ENCODE data around the gene ACTR6. TPM values are rescaled to one million over a fixed set of nuclear protein-coding genes. Genes with fewer than 3 reads are reported as not detected.

The ACTR6 gene
- 29.8 TPM for polyA plus RNA-seq

DNA sequence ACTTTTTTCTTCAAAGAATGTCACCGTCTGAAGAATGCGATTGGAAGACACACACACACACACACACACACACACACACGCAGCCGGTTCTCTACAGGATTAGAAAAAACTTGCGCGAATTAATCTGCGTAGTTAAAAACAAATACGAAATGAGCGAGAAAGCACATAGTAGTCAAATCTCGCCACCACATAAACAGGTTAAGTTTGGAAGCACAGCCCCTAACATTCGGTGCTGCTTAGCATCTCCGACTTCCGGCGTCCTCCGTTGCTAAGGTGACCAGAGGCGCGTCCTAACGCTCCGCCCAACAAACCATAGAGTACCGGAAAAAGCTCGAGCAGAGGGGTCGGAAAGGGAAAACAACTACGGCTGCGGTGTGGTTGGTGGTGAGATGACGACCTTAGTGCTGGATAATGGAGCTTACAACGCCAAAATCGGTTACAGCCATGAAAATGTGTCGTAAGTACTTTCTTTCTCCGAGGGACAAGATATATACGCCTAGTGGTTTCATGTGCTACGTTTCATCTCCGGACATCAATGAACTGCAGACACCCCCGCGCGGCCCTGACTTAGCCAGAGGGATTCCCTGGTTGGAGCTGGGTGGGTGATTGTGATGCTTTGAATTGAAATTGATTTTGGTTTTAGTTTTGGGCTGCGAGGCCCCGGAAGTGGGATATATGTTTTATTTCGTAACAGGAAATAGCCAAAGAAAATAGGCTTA is at the start of gene ACTR6:
ACTR6 (plus strand) TSS at position 353 of the 719 bp plus-strand sequence; CDS start at position 390, 37 bp downstream.
- H3K27ac Mint-ChIP-seq = peak within 1 kb of the TSS; percentile 62 to 98 (median 93)

DNA sequence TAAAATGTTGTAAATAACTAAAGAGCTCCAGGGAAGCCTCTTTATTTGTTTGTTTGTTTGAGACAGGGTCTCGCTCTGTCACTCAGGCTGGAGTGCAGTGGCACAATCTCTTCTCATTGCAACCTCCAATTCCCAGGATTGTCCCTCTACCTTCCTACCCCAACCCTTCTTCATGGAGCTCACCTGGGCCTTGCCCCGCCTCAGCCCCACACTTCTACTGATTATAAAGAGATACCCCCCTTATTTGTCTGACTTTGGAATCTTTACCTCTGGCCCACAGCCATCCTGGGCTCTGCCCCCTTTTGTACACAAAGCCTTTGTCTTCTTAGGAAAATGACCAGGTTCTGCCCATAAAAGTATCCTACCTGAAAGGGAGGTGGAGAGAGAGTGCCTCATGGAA is 48.8 kb upstream of the ACTR6 start:
- Mint-ChIP-seq H3K4me1 (peaks cover 0 to 5% (median 1%) of the 10 kb centered on the region in 3 donors), H3K36me3 (peaks cover 1% of the 10 kb centered on the region), H3K4me3 (no peak overlapping the region), H3K9me3 (no peaks in the 10 kb centered on the region), H3K27ac (no peak overlapping the region), H3K27me3 (no peaks in the 10 kb centered on the region)

More for the DNA sequence above, at the start of gene ACTR6:
- H3K4me1 Mint-ChIP-seq = peaks cover 6 to 27% (median 19%) of the 10 kb centered on the region in 3 donors
- no peaks in the 10 kb centered on the region for H3K27me3 Mint-ChIP-seq
- peaks cover 4% of the 10 kb centered on the region for H3K36me3 Mint-ChIP-seq
- no peaks in the 10 kb centered on the region for H3K9me3 Mint-ChIP-seq
- H3K4me3 Mint-ChIP-seq = peak within 1 kb of the TSS; percentile 89 to 98 (median 95)

DNA sequence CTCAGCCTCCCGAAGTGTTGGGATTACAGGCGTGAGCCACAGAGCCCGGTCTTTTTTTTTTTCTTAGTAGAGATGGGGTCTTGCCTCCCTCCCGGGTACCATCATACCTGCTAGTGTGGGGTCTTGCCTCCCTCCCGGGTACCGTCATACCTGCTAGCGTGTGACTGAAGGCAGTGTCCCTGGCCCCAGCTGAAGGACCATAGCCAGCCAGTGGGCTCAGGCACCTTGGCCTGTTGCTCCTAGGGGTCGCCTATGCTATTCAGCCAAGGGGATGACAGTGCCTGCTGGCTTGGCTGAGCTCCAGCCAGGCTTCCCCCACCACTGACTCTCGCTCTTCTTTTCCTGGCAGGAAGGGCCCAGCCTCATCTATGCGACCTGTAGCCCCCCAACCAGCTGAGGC is 47.5 kb upstream of the ACTR6 start:
- no peaks in the 10 kb centered on the region for H3K27me3 Mint-ChIP-seq
- no peaks in the 10 kb centered on the region for H3K9me3 Mint-ChIP-seq
- no peak overlapping the region for H3K4me3 Mint-ChIP-seq
- peaks cover 3% of the 10 kb centered on the region for H3K36me3 Mint-ChIP-seq
- H3K27ac Mint-ChIP-seq = no peak overlapping the region
- H3K4me1 Mint-ChIP-seq = peaks cover 0 to 5% (median 1%) of the 10 kb centered on the region in 3 donors

DNA sequence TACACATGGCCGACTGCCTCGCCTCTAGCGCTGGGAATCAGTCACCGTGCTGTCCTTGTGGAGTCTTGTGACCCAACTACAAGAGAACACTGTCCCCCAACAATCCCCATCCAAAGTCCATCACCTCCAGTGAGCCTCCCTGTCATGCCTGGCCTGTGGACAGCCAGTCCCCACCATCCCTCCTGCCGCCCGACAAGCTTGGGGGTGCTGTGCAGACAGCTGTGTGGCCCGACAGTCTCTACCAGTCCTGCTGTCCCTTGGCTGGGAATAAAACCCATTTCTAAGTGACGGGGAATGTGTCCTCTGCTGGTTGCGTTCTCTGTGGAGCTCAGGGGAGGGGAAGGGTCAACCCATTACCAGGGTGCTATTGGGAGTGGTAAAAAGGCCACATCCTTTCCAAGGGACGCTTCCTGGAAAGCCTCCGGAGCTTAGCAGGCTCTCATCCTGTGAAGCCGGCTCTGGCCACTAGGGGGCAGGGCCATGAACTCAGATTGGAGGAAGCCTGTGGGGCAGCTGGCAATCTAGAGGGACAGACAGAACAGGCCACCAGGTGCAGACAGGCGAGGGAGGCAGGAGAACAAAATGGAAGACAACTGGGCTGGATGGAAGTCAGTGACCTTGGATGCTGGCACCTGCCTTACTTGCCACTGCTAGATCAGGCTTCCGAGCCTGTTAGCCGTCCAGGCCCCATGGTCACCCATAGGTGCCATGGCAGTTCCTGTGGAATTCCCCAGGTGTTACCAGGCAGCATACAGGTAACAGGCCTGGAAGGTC is 46.0 kb upstream of the ACTR6 start:
- Mint-ChIP-seq H3K9me3 (no peaks in the 10 kb centered on the region), H3K27ac (peak overlapping the region in 1 of 3 donors; percentile 10), H3K4me1 (peaks cover 0 to 5% (median 1%) of the 10 kb centered on the region in 3 donors), H3K27me3 (no peaks in the 10 kb centered on the region), H3K4me3 (no peak overlapping the region), H3K36me3 (peaks cover 3% of the 10 kb centered on the region)

DNA sequence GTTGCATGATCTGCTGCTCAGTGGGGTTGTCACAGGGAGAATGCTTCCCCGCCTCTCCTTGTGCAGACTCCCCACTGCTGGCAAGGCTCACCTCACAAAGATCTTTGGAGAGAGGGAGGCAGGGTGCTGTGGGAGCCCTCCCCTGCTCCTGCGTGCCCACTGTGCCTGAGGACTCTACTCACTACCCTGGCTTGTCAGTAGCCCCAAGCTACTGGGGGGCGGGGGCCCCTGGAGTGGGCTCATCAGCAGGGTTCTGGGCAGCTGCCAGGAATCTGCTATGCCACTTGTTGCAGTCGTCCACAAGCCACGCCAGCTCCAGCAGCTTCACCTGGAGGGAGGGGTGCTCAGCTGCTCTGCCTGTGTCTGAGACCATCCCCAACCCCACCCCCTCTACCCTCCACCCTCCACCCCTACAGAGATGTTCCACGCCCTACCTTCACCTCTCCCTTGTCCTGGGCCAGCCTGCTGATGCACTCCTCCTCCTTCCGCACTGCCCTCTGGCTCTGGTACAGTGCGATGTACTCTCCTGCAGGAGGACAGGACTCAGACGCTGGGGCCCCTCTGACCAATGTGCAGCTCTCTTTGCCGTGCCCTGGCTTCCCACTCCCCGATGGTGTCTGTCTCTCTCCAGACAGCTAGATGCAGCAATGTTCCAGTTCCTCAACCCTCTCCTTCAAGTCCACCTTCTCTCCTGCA is 43.7 kb upstream of the ACTR6 start:
- Mint-ChIP-seq H3K36me3 (peaks cover 2% of the 10 kb centered on the region), H3K27ac (no peak overlapping the region), H3K4me1 (peaks cover 0 to 7% (median 1%) of the 10 kb centered on the region in 3 donors), H3K9me3 (no peaks in the 10 kb centered on the region), H3K27me3 (no peaks in the 10 kb centered on the region), H3K4me3 (no peak overlapping the region)

DNA sequence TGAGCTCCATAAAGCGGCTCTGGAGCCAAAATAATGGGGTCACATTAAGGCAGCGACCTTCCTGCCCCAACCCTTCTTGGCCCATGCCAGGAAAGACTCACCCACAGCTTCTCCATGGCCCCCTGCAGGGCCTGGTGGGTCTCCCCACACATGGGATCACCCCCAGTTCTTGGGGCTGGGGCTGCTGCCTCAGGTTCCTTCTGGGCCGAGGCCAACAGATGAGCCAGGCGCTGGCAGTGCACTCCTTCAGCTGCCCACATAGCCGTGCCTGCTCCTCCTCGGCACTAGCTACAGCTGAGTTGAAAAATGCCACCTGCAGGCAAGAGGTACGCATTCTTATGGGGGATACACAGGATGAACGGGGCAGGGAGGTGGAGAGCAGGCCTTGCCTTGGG is 43.2 kb upstream of the ACTR6 start:
- H3K36me3 Mint-ChIP-seq = peaks cover 2% of the 10 kb centered on the region
- no peaks in the 10 kb centered on the region for H3K27me3 Mint-ChIP-seq
- no peak overlapping the region for H3K4me3 Mint-ChIP-seq
- peak overlapping the region in 1 of 3 donors; percentile 59 for H3K27ac Mint-ChIP-seq
- peaks cover 0 to 7% (median 1%) of the 10 kb centered on the region in 3 donors for H3K4me1 Mint-ChIP-seq
- no peaks in the 10 kb centered on the region for H3K9me3 Mint-ChIP-seq

DNA sequence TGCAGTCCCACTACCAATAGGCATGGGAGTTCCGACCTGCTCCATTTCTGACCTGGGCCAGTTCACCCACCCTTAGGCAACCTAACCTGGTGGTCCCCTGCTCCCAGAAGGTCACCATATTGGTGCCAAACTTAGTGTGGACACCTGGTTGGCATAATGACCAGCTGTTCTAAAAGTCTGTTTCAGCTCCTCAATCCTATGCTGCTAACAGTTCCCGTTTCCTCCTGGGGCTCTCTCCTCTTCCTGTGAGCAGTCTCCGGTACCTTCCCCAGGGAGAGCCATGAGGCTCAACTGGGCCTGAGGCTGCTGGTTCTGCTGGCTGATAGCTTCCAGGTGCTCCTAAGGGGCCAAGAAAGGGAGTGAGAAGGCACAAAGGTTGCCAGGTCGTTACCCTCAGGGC is 42.1 kb upstream of the ACTR6 start:
- H3K4me3 Mint-ChIP-seq = no peak overlapping the region
- no peak overlapping the region for H3K27ac Mint-ChIP-seq
- H3K9me3 Mint-ChIP-seq = no peaks in the 10 kb centered on the region
- peaks cover 2% of the 10 kb centered on the region for H3K36me3 Mint-ChIP-seq
- peaks cover 1 to 8% (median 5%) of the 10 kb centered on the region in 3 donors for H3K4me1 Mint-ChIP-seq
- H3K27me3 Mint-ChIP-seq = no peaks in the 10 kb centered on the region

DNA sequence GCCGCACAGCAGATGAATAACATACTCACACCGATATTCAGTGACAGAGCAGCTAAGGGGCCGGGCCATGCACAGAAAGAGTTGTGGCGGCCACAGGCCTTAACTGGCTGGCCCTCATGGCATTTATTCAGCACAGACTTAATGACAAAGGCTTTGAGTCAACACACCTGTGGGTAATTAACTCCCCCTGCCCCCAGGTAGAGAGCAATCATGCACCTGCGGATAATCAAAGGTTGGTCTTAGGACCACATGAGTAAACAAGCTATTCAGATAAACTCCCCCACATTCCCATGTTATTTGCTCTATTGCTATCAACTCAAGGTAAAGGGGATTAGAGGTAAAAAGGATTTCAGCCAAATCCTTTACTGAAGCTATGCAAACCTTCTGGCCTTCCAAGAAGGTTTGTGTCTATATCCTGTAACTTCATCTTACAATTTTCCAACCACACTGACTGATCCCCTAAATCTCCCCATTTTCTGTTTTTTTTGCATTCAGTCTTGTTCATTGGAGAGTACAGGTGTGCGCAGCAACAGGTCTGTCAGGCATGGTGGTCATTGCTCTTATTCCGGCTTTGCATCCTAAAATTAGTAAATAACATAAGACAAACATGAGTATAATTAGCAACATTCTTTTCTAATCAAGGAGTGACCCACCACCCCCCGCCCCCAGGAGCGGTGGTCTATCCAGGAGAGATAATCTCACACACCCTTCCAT is 41.1 kb upstream of the ACTR6 start:
- H3K27me3 Mint-ChIP-seq = no peaks in the 10 kb centered on the region
- peaks cover 2% of the 10 kb centered on the region for H3K36me3 Mint-ChIP-seq
- no peak overlapping the region for H3K4me3 Mint-ChIP-seq
- no peak overlapping the region for H3K27ac Mint-ChIP-seq
- no peaks in the 10 kb centered on the region for H3K9me3 Mint-ChIP-seq
- peaks cover 8 to 14% (median 14%) of the 10 kb centered on the region in 3 donors for H3K4me1 Mint-ChIP-seq

DNA sequence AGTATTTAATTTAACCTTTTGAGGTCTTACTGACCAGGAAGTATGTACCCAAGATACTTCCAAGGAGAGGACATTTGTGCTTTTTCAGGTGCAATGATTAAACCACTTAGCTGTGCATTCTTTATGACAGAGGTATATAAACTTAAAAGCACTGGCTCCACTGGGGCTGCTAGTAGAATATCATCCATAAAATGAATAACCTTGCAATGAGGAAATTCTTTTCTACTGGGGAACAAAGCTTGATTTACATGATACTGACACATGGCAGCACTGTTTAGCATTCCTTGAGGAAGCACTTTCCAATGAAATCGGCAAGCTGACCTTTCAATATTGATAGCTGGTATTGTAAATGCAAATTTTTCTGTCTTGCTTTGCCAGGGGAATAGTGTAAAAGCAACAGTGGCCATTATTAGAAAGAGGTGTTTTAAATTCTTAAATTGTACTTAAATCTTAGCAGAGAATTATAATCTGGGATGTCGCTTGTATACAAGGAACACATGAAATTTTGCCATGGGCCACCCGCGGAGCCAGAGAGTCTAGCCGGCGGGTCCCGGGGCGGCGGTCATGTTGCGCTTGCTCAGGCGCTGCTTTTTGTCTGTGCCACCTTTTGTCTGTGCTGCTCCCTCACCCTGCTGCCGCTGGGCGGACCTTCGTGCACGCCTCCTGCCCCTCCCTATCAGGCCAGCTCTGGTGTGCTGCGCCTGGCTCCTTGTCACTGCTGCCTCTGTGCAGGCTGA is 37.0 kb upstream of the ACTR6 start:
- no peaks in the 10 kb centered on the region for H3K27me3 Mint-ChIP-seq
- peaks cover 5% of the 10 kb centered on the region for H3K36me3 Mint-ChIP-seq
- H3K4me1 Mint-ChIP-seq = peaks cover 8 to 13% (median 11%) of the 10 kb centered on the region in 3 donors
- peak overlapping the region; percentile 31 to 90 (median 68) for H3K4me3 Mint-ChIP-seq
- H3K27ac Mint-ChIP-seq = no peak overlapping the region
- no peaks in the 10 kb centered on the region for H3K9me3 Mint-ChIP-seq

DNA sequence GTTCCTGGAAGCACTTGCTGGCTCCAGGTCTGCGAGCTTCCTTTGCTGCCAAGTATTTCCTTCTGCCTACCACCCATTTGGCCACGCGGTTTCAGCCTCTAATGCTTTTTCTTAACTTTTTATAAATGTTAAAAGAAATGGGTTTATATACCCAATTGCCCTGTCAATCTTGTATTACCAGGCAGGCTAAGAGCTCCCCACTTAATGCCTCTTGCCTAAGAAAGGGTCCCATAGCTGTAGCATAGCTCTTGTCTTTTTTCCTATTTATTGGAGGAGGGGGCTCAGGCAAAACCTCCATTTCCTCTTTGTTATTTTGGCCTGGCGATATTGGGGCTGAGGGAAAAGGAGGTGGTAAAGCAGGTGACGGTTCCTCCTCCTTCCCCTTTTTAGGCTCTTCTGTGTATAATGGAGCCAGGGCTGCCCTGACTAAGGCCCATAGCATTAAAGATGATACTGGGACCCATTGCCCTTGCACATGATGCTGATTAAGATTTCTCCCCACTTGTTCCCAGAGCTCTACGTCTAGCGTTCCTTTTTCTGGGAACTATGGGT is 36.4 kb upstream of the ACTR6 start:
- Mint-ChIP-seq H3K27me3 (no peaks in the 10 kb centered on the region), H3K36me3 (peaks cover 10% of the 10 kb centered on the region), H3K4me3 (peak overlapping the region; percentile 31 to 90 (median 68)), H3K9me3 (no peaks in the 10 kb centered on the region), H3K27ac (no peak overlapping the region), H3K4me1 (peaks cover 8 to 13% (median 11%) of the 10 kb centered on the region in 3 donors)

DNA sequence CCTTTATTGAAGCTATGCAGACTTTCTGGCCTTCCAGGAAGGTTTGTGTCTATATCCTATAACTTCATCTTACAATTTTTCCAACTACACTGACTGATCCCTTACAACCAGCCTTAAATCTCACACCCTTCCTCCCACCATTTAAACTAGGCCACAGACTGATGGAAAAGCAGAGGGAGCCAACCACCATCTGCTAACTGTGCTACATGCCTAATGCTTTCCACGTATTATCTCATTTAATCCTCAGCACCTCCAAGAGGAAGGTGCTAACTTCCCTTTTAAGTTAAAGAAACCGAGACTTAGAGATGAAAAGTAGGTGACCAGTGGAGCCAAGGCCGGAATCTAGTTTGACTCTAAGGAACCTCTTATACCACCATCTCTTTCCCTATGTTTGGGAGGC is 35.3 kb upstream of the ACTR6 start:
- Mint-ChIP-seq H3K27ac (peak overlapping the region in 1 of 3 donors; percentile 1), H3K4me3 (no peak overlapping the region), H3K9me3 (no peaks in the 10 kb centered on the region), H3K4me1 (peaks cover 8 to 13% (median 11%) of the 10 kb centered on the region in 3 donors), H3K27me3 (no peaks in the 10 kb centered on the region), H3K36me3 (peaks cover 10% of the 10 kb centered on the region)

DNA sequence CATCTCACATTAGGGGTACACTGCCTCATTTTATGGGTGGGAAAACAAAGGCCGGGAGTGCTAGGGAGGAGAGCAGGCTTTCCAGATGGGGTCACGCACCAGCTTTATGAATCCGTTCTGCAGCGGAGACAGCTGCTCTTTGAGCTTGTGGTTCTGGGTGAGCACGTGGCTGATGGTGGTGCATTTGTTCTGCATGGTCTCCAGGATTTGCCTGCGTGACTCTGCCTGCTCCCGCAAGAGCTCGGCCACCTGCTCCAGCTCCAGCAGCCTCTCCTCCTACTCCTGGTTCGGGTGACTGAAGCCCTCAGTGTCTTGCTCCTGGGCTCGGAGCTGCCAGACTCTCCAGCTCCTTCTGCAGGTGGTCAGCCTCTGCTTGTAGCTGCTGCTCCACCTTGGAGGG is 34.4 kb upstream of the ACTR6 start:
- Mint-ChIP-seq H3K9me3 (no peaks in the 10 kb centered on the region), H3K27ac (peak overlapping the region in 1 of 3 donors; percentile 13), H3K36me3 (peaks cover 10% of the 10 kb centered on the region)

DNA sequence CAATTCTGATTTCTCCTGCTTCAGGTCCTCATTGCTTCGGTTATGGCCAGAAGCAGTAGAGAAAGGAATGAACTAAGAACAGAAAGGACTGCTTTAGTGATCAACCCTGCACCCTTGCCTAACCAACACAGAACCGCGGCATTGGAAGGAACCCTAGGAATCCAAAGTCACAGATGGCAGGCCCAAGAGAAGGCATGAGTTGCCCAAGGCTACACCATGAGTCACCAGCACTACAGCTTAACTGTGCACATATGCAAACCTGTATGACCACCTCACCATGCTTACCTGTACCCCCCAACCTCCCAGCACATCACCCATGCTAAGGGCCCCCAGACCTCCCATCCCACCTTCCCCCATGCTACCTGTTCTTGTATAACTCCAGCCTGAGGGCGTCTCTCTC is 32.1 kb upstream of the ACTR6 start:
- no peaks in the 10 kb centered on the region for H3K27me3 Mint-ChIP-seq
- peaks cover 7 to 9% (median 8%) of the 10 kb centered on the region in 3 donors for H3K4me1 Mint-ChIP-seq
- H3K27ac Mint-ChIP-seq = no peak overlapping the region
- no peak overlapping the region for H3K4me3 Mint-ChIP-seq
- H3K9me3 Mint-ChIP-seq = no peaks in the 10 kb centered on the region
- peaks cover 10% of the 10 kb centered on the region for H3K36me3 Mint-ChIP-seq

More for the DNA sequence above, 34.4 kb upstream of the ACTR6 start:
- no peaks in the 10 kb centered on the region for H3K27me3 Mint-ChIP-seq
- H3K4me1 Mint-ChIP-seq = peaks cover 8 to 13% (median 9%) of the 10 kb centered on the region in 3 donors
- no peak overlapping the region for H3K4me3 Mint-ChIP-seq

DNA sequence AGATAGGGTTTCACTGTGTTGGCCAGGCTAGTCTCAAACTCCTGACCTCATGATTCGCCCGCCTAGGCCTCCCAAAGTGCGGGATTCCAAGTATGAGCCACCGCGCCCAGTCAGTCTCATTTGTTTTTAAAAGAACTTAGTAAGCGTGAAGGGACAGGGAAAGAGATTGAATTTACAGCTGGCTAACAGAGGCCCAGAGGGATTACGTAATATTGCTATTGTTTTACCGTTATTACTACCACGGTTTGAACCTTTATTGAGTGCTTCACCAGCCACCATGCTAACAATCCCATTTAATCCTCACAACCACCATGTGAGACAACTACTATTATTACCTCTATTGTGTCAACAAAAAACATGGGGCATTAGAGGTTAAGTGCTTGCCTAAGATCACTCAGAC is 31.3 kb upstream of the ACTR6 start:
- no peaks in the 10 kb centered on the region for H3K9me3 Mint-ChIP-seq
- H3K27me3 Mint-ChIP-seq = no peaks in the 10 kb centered on the region
- no peak overlapping the region for H3K27ac Mint-ChIP-seq
- H3K4me3 Mint-ChIP-seq = no peak overlapping the region
- peaks cover 12% of the 10 kb centered on the region for H3K36me3 Mint-ChIP-seq
- H3K4me1 Mint-ChIP-seq = peaks cover 0 to 1% (median 1%) of the 10 kb centered on the region in 3 donors

All from IgD-negative memory B cell (primary cell).